HG02763 (cell line): ENCODE data around the gene THAP2.
"Not testable (repeated sequence)": the region's sequence is repeated elsewhere in the genome, so short reads cannot be mapped to it uniquely, and the experiment has no call there.

ENCODE experiments used
- ATAC-seq: cut with Tn5 transposase; IDR thresholded peaks from one replicate; pipeline ENCODE4 v1.9.1; 2021; ENCODE audit warnings: mild to moderate bottlenecking, moderate library complexity; ENCODE audit not compliant: unreplicated experiment

The THAP2 gene

GRCh38 chr12:71661977-71662530 is 2.0 kb upstream of the THAP2 start:
- no peak for ATAC-seq

GRCh38 chr12:71662849-71663560 is 1.1 kb upstream of the THAP2 start:
- peak; percentile 18 for ATAC-seq

DNA sequence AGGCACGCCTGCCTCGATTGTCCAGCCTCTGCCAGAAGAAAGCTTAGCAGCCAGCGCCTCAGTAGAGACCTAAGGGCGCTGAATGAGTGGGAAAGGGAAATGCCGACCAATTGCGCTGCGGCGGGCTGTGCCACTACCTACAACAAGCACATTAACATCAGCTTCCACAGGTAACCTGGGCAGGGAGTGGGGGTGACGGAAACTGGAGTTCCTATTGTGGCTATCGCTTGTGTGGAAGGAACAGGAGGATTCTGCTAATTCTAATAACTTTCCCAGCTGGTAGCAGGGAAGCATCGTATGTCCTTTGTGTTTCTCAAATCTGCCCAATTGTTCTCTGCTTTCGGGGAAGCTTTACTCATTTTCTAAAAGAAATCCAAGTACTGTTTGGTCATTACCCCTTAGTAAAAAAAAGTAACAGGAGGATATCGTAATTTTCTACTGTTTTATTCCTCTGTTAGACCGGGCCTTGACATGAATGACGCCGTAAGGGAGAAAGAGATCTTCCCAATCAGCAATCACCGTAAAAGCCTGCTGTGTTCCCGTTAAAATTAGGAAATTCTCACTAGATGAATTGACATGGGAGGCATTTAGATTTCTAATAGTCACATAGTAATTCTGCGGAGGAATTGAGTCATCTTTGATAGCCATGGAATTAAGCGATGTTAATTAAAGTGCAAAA is 449 bp downstream of the THAP2 start:
- no peak for ATAC-seq

DNA sequence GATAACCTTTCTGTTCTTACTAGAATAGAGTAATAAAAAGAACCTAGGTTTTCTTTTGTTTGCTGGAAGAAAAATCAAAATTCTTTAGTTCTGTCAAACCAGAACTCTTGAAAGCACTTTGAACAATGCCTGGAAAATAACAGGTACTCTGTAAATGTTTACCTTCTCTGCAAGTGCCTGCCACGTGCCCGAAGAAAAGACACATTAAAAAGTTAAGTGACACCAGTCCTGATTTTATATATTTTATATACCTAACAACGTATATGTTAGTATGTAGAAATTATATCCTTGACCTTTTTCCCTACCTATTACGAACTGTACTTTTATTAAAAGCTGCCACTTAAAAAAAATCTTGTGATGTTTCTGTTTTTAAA is 976 bp downstream of the THAP2 start:
- no peak for ATAC-seq

DNA sequence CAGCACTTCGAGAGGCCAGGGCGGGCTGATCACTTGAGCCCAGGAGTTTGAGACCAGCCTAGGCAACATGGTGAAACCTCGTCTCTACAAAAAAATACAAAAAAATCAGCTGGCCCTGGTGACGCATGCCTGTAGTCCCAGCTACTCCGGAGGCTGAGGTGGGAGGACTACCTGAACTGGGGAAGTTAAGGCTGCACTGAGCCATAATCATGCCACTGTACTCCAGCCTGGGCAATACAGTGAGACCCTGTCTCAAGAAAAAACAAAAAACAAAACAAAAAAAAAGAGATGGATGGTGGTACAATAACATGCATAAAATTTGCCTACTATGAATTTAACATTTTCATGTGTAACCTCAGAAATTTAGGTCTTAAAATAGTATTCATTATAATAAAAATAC is 2.2 kb downstream of the THAP2 start:
- no peak for ATAC-seq

DNA sequence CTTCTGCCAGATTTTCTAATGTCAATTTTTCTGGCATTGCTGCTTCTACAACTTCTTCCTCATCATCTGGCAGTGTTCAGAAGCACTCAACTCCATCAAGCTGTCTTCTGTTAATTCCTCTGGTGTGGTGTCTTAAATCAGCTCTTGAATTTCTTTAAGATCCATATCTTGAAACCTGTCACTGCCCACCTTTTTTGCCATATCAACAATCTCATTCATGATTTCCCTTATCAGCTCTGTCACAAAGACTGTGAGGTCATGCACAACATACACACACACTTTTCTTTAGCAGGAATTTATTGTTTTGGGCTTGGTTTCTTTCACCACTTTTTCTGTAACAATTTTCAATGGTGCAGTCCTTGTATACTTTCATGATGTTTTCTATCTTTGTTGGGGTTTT is 7.2 kb downstream of the THAP2 start:
- ATAC-seq, result no peak

- no peak for ATAC-seq
Observed at GRCh38 chr12:71671816-71672215, 7.7 kb downstream of the THAP2 start.

DNA sequence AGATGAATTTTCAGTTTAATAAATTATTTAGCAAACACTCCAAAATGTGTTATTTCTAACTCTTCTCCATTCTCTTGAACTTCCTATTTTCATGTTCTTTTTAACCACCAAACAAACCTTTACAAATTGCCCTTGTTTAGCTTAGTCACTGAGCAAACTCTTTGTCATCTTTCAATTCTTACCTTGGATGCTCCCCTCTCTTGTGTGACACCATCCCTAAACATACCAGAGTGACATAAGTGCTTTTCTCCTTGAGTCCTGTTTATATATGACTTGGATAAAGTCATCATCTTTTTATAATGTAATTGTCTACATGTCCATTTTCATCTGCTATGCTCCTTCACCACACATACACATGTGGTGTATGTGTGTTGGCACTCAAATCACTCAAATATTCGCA is 18.4 kb downstream of the THAP2 start:
- ATAC-seq, result no peak

DNA sequence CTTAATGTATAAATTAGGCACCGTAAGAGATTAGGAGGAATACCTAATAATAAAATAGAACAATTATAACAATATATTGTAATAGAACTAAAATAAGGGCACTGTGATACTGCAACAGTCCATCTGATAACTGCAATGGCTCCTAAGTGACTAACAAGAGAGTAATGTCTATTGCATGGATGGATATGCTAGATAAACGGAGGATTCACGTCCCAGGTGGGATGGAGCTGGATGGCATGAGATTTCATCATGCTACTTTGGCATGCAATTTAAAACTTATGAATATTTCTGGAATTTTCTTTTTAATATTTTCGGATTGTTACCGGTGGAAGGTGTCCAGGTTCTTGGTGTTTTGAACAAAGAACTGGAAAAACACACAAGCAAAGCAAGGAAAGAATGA is 19.5 kb downstream of the THAP2 start:
- no peak for ATAC-seq

- ATAC-seq, result no peak
Observed at GRCh38 chr12:71684081-71684480, 20.0 kb downstream of the THAP2 start.

GRCh38 chr12:71685312-71685906 is 21.3 kb downstream of the THAP2 start:
- no peak for ATAC-seq

DNA sequence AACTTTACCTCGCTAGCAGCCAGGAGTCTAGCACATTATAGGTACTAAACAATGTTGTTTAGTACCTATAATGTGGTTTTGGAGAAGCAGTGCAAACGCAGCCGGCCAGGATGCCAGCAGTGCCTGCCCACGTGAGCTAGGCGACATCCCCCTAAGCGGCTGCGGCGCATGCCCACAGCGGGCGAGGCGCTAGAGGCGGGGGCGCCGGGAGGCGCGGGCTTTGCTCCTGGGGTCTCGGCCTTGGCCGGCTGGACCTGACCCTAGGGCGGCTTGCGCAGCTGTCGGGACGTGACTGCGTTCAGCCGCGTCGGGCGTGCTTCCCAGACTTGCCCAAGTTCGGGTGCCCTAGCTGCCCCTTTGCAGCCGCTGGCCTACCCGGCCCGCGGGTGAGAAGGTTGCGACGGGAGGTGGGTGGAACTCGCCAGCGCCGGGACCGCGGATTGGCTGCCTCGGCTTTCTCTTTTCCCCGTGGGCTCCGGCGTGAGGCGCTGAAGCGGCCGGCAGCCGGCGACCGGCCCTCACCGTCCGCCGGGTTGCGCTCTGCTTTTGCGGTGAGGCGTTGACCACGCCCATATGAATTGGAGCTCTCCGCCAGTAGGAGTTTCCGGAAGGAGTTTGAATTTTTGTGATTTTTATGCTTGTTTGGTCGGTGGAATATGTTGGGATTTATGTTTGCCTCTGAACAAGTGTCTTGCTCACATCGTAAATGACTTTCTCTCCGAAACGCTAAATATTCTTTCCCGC is 22.0 kb downstream of the THAP2 start, which contains the start of gene TMEM19:
TSS of gene TMEM19 (plus strand) at position 169 of the 744 bp plus-strand sequence. CDS start 599 bp downstream, outside the sequence.
- ATAC-seq, result peak; percentile 85

GRCh38 chr12:71686658-71687025 is 22.5 kb downstream of the THAP2 start:
- no peak for ATAC-seq

DNA sequence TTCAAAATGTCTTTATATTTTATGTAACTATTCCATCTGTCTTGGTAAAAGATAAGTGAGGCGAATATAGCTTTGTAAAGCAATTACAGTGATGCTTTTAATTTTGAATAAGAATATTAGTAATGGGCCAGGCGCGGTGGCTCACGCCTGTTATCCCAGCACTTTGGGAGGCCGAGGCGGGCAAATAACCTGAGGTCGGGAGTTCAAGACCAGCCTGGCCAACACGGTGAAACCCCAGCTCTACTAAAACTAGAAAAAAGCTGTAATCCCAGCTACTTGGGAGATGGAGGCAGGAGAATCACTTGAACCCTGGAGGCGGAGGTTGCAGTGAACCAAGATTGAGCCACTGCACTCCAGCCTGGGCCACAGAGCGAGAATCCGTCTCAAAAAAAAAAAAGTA is 23.1 kb downstream of the THAP2 start:
- ATAC-seq, result not testable (repeated sequence)

DNA sequence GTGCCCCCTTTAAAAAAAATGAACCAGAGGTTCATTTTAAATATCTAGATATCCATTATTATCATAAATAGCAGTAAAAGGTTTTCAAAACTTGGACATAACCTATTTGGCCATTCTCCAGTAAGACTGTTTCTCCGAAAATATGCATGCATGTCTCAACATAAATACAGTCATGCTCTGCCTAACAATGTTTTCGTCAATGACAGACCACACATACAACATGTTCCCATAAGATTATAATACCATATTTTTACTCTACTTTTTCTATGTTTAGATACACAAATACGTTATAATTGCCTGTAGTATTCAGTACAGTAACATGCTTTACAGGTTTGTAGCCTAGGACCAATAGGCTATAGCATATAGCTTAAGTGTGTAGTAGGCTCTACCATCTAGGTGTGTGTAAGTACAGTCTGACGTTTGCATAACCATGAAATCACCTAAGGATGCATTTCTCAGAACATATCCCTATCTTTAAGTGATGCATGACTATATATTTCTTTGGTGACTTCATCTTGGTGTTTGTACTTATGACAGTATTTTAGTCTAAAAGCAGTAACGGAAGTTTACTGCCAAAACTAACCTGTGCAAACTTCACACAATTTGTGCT is 25.0 kb downstream of the THAP2 start:
- ATAC-seq, result no peak

GRCh38 chr12:71691504-71692129 is 27.5 kb downstream of the THAP2 start:
- ATAC-seq, result no peak

DNA sequence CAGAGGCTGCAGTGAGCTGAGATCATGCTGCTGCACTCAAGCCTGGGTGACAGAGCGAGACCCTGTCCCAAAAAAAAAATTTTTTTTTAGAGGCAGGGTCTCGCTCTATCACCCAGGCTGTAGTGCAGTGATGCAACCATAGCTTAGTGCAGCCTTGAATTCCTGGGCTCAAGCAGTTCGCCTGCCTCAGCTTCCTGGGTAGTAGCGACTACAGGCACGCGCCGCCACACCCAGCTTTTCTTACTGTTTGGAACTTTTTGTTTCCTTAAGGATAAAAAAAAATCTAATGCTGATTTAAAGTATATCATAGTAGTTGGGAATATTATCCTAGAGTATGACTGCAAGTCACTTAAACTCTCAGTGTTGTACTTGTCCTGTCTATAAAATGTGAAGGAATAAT is 29.0 kb downstream of the THAP2 start:
- no peak for ATAC-seq

DNA sequence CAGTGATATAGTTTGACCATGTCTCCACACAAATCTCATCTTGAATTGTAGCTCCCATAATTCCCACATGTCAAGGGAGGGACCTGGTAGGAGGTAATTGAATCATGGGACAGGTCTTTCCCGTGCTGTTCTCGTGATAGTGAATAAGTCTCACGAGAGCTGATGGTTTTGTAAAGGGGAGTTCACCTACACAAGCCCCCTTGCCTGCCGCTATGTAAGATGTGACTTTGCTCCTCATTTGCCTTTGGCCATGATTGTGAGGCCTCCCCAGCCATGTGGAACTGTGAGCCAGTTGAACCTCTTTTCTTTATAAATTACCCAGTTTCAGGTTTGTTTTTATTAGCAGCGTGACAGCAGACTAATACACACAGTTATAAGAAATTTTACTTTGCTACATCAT is 29.6 kb downstream of the THAP2 start:
- peak; percentile 7 for ATAC-seq

- ATAC-seq, result peak; percentile 89
Observed at GRCh38 chr12:71694099-71694820, 30.2 kb downstream of the THAP2 start.

DNA sequence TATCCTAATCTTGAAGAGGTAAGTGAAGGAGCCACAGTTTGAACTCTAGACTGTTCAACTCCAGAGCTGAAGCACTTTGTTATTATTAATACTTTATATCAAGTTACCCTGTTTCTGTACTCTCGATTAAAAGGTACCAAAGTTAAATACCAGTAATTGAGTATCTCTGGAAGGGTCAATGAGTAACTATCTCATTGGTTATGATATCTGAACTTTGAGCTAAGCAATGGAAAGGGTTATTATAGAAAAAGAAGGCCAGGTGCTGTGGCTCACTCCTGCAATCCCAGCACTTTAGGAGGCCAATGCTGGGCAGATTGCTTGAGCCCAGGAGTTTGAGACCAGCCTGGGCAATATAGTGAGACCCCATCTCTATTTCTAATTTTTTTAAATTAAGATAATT is 31.7 kb downstream of the THAP2 start:
- ATAC-seq, result no peak
